ENCODE measurements around the gene PTPRU. TPM values are rescaled to one million over a fixed set of nuclear protein-coding genes. Genes with fewer than 3 reads are reported as not detected.

The PTPRU gene
- total and polyA plus RNA-seq, 2 experiments from 2014 or later: 23.2 to 89.7 TPM

DNA sequence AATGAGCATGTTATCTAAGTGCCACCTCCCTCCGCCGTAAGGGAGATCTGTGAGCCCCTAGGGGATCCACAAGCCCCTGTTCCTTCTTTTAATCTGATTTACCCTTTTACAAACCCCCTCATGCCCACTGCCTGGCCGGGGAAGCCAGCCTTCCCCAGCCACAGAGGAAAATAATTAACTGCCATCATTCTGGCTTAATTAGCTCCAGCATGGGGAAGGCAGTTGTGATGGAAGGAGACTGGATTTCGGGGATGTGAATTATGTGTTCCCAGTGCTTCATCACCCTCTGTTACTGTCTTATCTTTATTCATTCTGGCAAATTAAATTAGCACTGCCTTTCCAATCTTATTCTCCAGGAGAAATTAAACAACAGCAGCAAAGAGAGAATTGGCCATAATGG is 135.8 kb downstream of the PTPRU start:
- Histone ChIP-seq H3K27ac (no peak overlapping the region), H3K27me3 (peaks cover 15% of the 10 kb centered on the region), H3K9me3 (ENCODE audit: low read depth) (no peaks in the 10 kb centered on the region), H3K36me3 (no peaks in the 10 kb centered on the region), H3K4me3 (no peak overlapping the region), H3K4me1 (ENCODE audit: low read depth) (no peaks in the 10 kb centered on the region)
- TF ChIP-seq, protein P1, sequence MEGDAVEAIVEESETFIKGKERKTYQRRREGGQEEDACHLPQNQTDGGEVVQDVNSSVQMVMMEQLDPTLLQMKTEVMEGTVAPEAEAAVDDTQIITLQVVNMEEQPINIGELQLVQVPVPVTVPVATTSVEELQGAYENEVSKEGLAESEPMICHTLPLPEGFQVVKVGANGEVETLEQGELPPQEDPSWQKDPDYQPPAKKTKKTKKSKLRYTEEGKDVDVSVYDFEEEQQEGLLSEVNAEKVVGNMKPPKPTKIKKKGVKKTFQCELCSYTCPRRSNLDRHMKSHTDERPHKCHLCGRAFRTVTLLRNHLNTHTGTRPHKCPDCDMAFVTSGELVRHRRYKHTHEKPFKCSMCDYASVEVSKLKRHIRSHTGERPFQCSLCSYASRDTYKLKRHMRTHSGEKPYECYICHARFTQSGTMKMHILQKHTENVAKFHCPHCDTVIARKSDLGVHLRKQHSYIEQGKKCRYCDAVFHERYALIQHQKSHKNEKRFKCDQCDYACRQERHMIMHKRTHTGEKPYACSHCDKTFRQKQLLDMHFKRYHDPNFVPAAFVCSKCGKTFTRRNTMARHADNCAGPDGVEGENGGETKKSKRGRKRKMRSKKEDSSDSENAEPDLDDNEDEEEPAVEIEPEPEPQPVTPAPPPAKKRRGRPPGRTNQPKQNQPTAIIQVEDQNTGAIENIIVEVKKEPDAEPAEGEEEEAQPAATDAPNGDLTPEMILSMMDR (IDR thresholded peaks at IDR 0.05; ENCODE audit: low read depth, low read length): no peak
- DNase-seq (ENCODE audit: low read depth in 1 of 2, low spot score in 1 of 2): no peak

Other genes starting within 250 kb of the PTPRU start
- gene TMEM200B, start 112.6 kb upstream of the PTPRU start, total RNA-seq: 17.6 and 37.6 TPM in 2 replicates
- gene TMEM200B, start 112.6 kb upstream of the PTPRU start, polyA plus RNA-seq: 18.7 and 33.0 TPM in 2 replicates
- gene SRSF4, start 54.6 kb upstream of the PTPRU start, total RNA-seq: 46.4 and 92.6 TPM in 2 replicates
- 72.3 and 113 TPM in 2 replicates for gene SRSF4, start 54.6 kb upstream of the PTPRU start, polyA plus RNA-seq
- 24.8 and 41.4 TPM in 2 replicates for gene MECR, start 5.6 kb upstream of the PTPRU start, total RNA-seq
- 60.0 and 62.8 TPM in 2 replicates for gene MECR, start 5.6 kb upstream of the PTPRU start, polyA plus RNA-seq

Measured in cardiac muscle cell (in vitro differentiated cells and primary cell).